ENCODE results near the gene CACNA1C.

The CACNA1C gene

DNA sequence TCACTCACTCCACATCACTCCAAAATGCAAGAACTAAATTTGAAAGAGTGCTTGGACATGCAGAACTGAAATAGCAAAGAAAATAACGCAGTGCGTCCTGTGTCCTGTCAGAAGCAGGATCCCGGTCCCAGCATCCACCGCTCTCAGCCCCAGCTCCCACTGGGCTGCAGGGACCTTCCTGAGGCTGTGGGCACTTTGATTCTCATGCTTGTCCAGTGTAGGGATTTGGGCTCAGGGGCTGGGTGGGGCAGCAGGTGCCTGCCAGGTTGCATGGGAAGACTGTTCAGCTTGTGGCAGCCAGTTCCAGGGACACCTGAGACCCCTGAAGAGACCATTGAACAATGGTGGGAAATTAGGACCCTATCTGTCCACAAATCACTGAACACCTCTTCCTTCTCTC is 602.0 kb downstream of the CACNA1C start:
- Histone ChIP-seq H3K36me3 (ENCODE audit: control insufficient read depth in 1 of 2, insufficient read depth in 2 of 2, low read length in 2 of 2) (peaks cover 9 to 34% of the 10 kb centered on the region in 2 donors), H3K4me3 (ENCODE audit: low read depth in 1 of 2, low read length in 2 of 2) (no peak overlapping the region), H3K27me3 (ENCODE audit: low read depth, low read length) (no peaks in the 10 kb centered on the region), H3K27ac (ENCODE audit: low read length) (no peak overlapping the region), H3K9me3 (ENCODE audit: control insufficient read depth in 1 of 2, low read length in 2 of 2) (no peaks in the 10 kb centered on the region), H3K4me1 (ENCODE audit: control insufficient read depth in 1 of 2, insufficient read depth in 2 of 2, low read length in 2 of 2) (peaks cover 0 to 17% of the 10 kb centered on the region in 2 donors)

DNA sequence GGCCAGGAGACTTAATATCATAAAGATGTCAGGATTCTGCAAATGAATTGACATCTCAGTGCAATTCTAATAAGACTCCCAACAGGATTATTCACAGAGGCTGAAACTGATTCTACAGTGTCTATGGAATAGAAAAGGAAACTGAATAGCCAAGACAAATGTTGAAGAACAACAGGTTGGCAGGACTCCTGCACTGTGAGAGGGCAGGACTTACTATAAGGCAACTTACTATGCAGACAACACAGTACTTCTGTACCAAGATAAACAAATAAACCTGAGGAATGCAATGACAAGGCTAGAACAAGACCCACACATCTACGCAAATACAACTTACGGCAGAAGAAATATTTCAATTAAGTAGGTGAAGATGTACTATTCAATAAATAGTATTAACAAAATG is 609.7 kb downstream of the CACNA1C start:
- H3K4me1 ChIP-seq (ENCODE audit: control insufficient read depth in 1 of 2, insufficient read depth in 2 of 2, low read length in 2 of 2) = no peaks in the 10 kb centered on the region
- H3K36me3 ChIP-seq (ENCODE audit: control insufficient read depth in 1 of 2, insufficient read depth in 2 of 2, low read length in 2 of 2) = peaks cover 6 to 43% of the 10 kb centered on the region in 2 donors
- no peak overlapping the region for H3K4me3 ChIP-seq (ENCODE audit: low read depth in 1 of 2, low read length in 2 of 2)
- H3K27me3 ChIP-seq (ENCODE audit: low read depth, low read length) = no peaks in the 10 kb centered on the region
- no peaks in the 10 kb centered on the region for H3K9me3 ChIP-seq (ENCODE audit: control insufficient read depth in 1 of 2, low read length in 2 of 2)
- no peak overlapping the region for H3K27ac ChIP-seq (ENCODE audit: low read length)

- Histone ChIP-seq H3K9me3 (ENCODE audit: control insufficient read depth in 1 of 2, low read length in 2 of 2) (no peaks in the 10 kb centered on the region), H3K27me3 (ENCODE audit: low read depth, low read length) (no peaks in the 10 kb centered on the region), H3K36me3 (ENCODE audit: control insufficient read depth in 1 of 2, insufficient read depth in 2 of 2, low read length in 2 of 2) (peaks cover 9 to 52% of the 10 kb centered on the region in 2 donors), H3K27ac (ENCODE audit: low read length) (no peak overlapping the region), H3K4me3 (ENCODE audit: low read depth in 1 of 2, low read length in 2 of 2) (no peak overlapping the region), H3K4me1 (ENCODE audit: control insufficient read depth in 1 of 2, insufficient read depth in 2 of 2, low read length in 2 of 2) (no peaks in the 10 kb centered on the region)
These were observed 612.2 kb downstream of the CACNA1C start for GRCh38 chr12:2664721-2665577.

GRCh38 chr12:2666411-2666810 is 613.6 kb downstream of the CACNA1C start:
- no peaks in the 10 kb centered on the region for H3K9me3 ChIP-seq (ENCODE audit: control insufficient read depth in 1 of 2, low read length in 2 of 2)
- peaks cover 9 to 52% of the 10 kb centered on the region in 2 donors for H3K36me3 ChIP-seq (ENCODE audit: control insufficient read depth in 1 of 2, insufficient read depth in 2 of 2, low read length in 2 of 2)
- H3K4me3 ChIP-seq (ENCODE audit: low read depth in 1 of 2, low read length in 2 of 2) = no peak overlapping the region
- H3K4me1 ChIP-seq (ENCODE audit: control insufficient read depth in 1 of 2, insufficient read depth in 2 of 2, low read length in 2 of 2) = no peaks in the 10 kb centered on the region
- H3K27ac ChIP-seq (ENCODE audit: low read length) = no peak overlapping the region
- H3K27me3 ChIP-seq (ENCODE audit: low read depth, low read length) = no peaks in the 10 kb centered on the region

- H3K36me3 ChIP-seq (ENCODE audit: control insufficient read depth in 1 of 2, insufficient read depth in 2 of 2, low read length in 2 of 2) = peaks cover 9 to 55% of the 10 kb centered on the region in 2 donors
- H3K9me3 ChIP-seq (ENCODE audit: control insufficient read depth in 1 of 2, low read length in 2 of 2) = no peaks in the 10 kb centered on the region
- H3K4me1 ChIP-seq (ENCODE audit: control insufficient read depth in 1 of 2, insufficient read depth in 2 of 2, low read length in 2 of 2) = no peaks in the 10 kb centered on the region
- no peak overlapping the region for H3K27ac ChIP-seq (ENCODE audit: low read length)
- H3K4me3 ChIP-seq (ENCODE audit: low read depth in 1 of 2, low read length in 2 of 2) = no peak overlapping the region
- H3K27me3 ChIP-seq (ENCODE audit: low read depth, low read length) = no peaks in the 10 kb centered on the region
These were observed 614.1 kb downstream of the CACNA1C start for GRCh38 chr12:2666846-2667245.

DNA sequence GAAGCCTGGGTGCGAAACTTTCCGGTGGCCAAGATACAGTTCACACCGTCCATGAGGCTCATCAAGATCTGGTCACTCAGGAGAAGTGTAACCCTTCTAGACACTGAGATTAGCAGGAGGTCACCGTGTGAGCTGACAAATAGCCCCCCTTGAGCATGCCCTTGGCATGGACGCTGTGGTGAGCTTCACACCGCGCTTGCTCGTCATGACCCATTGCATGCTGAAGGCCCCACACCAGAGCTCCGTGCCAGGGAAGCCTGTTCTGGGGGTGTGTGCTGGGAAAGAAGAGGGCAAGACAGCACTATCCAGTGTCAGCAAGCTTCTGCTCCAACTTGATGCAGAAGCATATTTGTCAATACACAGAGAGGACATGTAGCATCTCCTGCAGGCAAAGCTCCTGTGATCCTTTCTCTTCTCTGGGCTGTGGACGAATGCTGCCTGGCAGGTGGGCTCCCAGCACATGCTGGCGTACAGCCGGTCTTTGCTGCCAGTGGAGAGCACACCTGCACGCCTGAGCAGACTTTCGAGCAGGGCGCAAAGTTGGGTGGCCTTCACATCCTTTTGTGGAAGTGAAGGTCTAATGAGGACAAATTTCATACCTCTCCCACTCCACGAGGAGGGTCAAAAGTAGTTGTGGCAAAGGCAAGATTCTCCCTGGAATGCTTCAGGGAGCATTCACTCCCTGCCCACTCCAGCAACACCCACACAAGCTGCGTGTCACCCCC is 615.1 kb downstream of the CACNA1C start:
- Histone ChIP-seq H3K4me1 (ENCODE audit: control insufficient read depth in 1 of 2, insufficient read depth in 2 of 2, low read length in 2 of 2) (no peaks in the 10 kb centered on the region), H3K36me3 (ENCODE audit: control insufficient read depth in 1 of 2, insufficient read depth in 2 of 2, low read length in 2 of 2) (peaks cover 15 to 64% of the 10 kb centered on the region in 2 donors), H3K27ac (ENCODE audit: low read length) (no peak overlapping the region), H3K9me3 (ENCODE audit: control insufficient read depth in 1 of 2, low read length in 2 of 2) (no peaks in the 10 kb centered on the region), H3K4me3 (ENCODE audit: low read depth in 1 of 2, low read length in 2 of 2) (no peak overlapping the region), H3K27me3 (ENCODE audit: low read depth, low read length) (no peaks in the 10 kb centered on the region)

- Histone ChIP-seq H3K9me3 (ENCODE audit: control insufficient read depth in 1 of 2, low read length in 2 of 2) (no peaks in the 10 kb centered on the region), H3K36me3 (ENCODE audit: control insufficient read depth in 1 of 2, insufficient read depth in 2 of 2, low read length in 2 of 2) (peaks cover 15 to 66% of the 10 kb centered on the region in 2 donors), H3K27ac (ENCODE audit: low read length) (no peak overlapping the region), H3K4me3 (ENCODE audit: low read depth in 1 of 2, low read length in 2 of 2) (no peak overlapping the region), H3K27me3 (ENCODE audit: low read depth, low read length) (no peaks in the 10 kb centered on the region), H3K4me1 (ENCODE audit: control insufficient read depth in 1 of 2, insufficient read depth in 2 of 2, low read length in 2 of 2) (no peaks in the 10 kb centered on the region)
These were observed 616.0 kb downstream of the CACNA1C start for GRCh38 chr12:2668816-2669215.

DNA sequence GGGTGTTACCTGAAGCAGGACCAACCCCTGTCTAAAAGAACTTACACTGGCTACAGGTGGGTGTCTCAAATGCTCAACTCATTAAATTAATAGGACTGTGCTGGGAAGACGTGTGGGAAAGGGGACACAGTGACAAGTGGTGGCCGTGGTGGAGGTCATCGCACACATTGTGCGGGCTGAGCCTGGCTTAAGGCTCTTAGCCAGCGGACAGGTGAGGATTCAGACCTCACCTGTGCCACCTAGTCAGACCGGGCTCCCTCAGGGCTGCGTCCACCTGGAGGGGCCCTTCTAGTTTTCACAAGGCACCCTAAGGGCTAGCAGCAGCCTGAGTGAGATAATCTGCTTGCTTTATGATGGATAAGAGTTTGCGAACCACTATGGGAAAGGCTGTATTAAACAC is 616.8 kb downstream of the CACNA1C start:
- no peaks in the 10 kb centered on the region for H3K9me3 ChIP-seq (ENCODE audit: control insufficient read depth in 1 of 2, low read length in 2 of 2)
- H3K4me1 ChIP-seq (ENCODE audit: control insufficient read depth in 1 of 2, insufficient read depth in 2 of 2, low read length in 2 of 2) = no peaks in the 10 kb centered on the region
- H3K36me3 ChIP-seq (ENCODE audit: control insufficient read depth in 1 of 2, insufficient read depth in 2 of 2, low read length in 2 of 2) = peaks cover 15 to 71% of the 10 kb centered on the region in 2 donors
- H3K27me3 ChIP-seq (ENCODE audit: low read depth, low read length) = no peaks in the 10 kb centered on the region
- H3K27ac ChIP-seq (ENCODE audit: low read length) = no peak overlapping the region
- no peak overlapping the region for H3K4me3 ChIP-seq (ENCODE audit: low read depth in 1 of 2, low read length in 2 of 2)

DNA sequence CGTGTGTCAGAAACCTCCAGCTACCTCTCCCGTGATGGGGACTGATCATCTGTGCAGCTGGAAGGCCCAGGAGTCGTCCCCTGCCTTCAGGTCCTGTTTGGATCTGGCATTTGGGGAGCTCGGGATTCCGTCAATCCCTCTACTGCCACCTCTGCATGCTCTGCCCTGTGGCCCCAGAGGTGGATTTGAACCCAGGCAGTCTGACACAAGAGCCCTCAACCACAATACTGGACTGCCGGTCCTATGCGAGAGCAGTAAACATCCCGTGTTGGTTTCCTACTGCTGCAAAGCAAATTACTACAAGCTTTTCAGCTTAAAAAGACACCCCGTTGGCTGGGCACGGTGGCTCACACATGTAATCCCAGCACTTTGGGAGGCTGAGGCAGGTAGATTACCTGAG is 620.1 kb downstream of the CACNA1C start:
- H3K27me3 ChIP-seq (ENCODE audit: low read depth, low read length) = no peaks in the 10 kb centered on the region
- no peaks in the 10 kb centered on the region for H3K9me3 ChIP-seq (ENCODE audit: control insufficient read depth in 1 of 2, low read length in 2 of 2)
- H3K4me3 ChIP-seq (ENCODE audit: low read depth in 1 of 2, low read length in 2 of 2) = no peak overlapping the region
- H3K4me1 ChIP-seq (ENCODE audit: control insufficient read depth in 1 of 2, insufficient read depth in 2 of 2, low read length in 2 of 2) = no peaks in the 10 kb centered on the region
- no peak overlapping the region for H3K27ac ChIP-seq (ENCODE audit: low read length)
- H3K36me3 ChIP-seq (ENCODE audit: control insufficient read depth in 1 of 2, insufficient read depth in 2 of 2, low read length in 2 of 2) = peaks cover 7 to 54% of the 10 kb centered on the region in 2 donors

DNA sequence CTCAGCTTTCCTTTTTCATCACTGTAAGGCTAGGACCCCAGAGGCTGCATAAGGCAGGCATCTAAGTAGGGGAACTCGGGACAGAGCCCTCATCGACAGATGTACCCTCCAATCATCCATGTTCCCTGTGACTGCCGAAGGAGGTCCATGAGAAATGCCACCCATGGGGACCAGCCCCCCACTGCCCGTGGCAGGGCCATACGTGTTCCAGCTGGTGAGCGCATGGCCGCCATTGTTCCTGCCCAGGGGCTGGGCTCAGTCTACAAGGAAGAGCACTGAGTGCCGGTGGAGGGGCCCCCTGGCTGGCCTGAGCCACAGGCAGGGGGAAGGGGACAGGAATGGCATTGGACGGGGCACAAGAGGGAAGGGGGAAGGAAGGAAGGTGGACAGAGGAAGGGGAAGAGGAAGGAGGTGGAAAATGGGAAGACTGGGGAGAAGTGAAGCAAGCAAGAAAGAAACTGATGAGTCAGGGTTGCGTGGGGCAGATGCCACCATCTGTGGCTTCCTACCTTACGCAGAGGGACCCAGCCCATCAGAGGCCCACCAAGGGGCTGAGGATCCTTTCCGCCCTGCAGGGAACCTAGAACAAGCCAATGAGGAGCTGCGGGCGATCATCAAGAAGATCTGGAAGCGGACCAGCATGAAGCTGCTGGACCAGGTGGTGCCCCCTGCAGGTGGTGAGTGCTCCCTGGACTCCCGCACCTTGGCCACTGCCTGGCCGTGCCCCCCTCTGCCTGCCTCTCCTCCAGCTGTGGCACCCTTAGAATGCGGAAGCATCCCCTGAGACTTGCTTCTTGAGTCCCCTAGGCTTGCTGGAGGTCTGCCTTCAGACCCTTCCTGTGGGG is 621.4 kb downstream of the CACNA1C start:
- Histone ChIP-seq H3K9me3 (ENCODE audit: control insufficient read depth in 1 of 2, low read length in 2 of 2) (no peaks in the 10 kb centered on the region), H3K27me3 (ENCODE audit: low read depth, low read length) (no peaks in the 10 kb centered on the region), H3K4me3 (ENCODE audit: low read depth in 1 of 2, low read length in 2 of 2) (no peak overlapping the region), H3K27ac (ENCODE audit: low read length) (no peak overlapping the region), H3K4me1 (ENCODE audit: control insufficient read depth in 1 of 2, insufficient read depth in 2 of 2, low read length in 2 of 2) (no peaks in the 10 kb centered on the region), H3K36me3 (ENCODE audit: control insufficient read depth in 1 of 2, insufficient read depth in 2 of 2, low read length in 2 of 2) (peaks cover 6 to 47% of the 10 kb centered on the region in 2 donors)

DNA sequence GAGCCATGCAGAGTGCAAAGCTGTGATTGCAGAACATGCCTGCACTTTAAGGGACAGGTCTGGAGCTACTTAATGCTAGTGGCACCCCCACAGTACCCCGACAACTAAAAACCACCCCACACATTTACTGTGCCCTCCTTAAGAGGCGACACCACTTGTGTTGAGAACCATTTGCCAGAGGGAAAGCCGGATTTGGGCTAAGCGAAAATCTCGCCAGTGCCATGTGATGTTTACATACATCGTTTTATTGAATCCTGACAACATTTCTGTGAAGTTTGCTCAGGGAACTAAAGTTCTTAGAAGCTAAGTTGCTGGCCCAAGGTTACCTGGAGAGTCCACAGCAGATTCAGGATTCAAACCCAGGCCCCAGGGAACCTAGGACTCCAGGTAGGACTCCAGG is 623.0 kb downstream of the CACNA1C start:
- peaks cover 6 to 52% of the 10 kb centered on the region in 2 donors for H3K36me3 ChIP-seq (ENCODE audit: control insufficient read depth in 1 of 2, insufficient read depth in 2 of 2, low read length in 2 of 2)
- H3K4me1 ChIP-seq (ENCODE audit: control insufficient read depth in 1 of 2, insufficient read depth in 2 of 2, low read length in 2 of 2) = no peaks in the 10 kb centered on the region
- H3K27ac ChIP-seq (ENCODE audit: low read length) = no peak overlapping the region
- no peak overlapping the region for H3K4me3 ChIP-seq (ENCODE audit: low read depth in 1 of 2, low read length in 2 of 2)
- H3K27me3 ChIP-seq (ENCODE audit: low read depth, low read length) = no peaks in the 10 kb centered on the region
- no peaks in the 10 kb centered on the region for H3K9me3 ChIP-seq (ENCODE audit: control insufficient read depth in 1 of 2, low read length in 2 of 2)

All from muscle layer of duodenum (tissue), 2 donors.